ENCODE data around the gene AGAP5. TPM values are rescaled to one million over a fixed set of nuclear protein-coding genes. Genes with fewer than 3 reads are reported as not detected.

The AGAP5 gene
- total and polyA plus RNA-seq, 2 of the 13 experiments (the other 11 are each of a cell fraction or from before 2014, with no cell fraction given): 5.3 to 7.9 TPM

DNA sequence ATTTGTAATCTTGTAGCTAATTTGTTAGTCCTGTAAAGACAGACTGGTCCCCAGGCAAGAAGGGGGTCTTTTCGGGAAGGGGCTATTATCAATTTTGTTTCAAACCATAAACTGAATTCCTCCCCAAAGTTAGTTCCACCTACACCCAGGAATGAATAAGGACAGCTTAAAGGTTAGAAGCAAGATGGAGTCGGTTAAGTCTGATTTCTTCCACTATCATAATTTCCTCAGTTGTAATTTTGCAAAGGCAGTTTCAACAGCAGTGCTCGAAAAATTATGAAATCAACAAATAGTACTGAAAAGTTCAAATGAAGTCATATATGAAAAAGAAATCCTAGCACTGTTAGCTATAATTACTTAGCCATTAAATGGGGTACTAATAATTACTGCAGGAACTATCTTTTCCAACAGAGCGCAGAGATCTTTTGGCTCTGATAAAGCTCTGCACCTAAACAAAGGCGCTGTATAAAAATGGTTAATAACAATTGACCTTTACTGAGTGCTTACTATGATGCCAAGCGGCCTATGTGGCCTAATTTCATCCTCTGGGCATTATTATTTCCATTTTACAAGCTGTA is 45.5 kb upstream of the AGAP5 start (continued):
- TF ChIP-seq NFE2L1 (CRISPR knock-in tag; IDR thresholded peaks at IDR 0.05; ENCODE audit: borderline replicate concordance) (no peak), ZNF292 (CRISPR knock-in tag; IDR thresholded peaks at IDR 0.05; ENCODE audit: borderline replicate concordance, low read depth) (no peak), PTBP1 (IDR thresholded peaks at IDR 0.05; ENCODE audit: low read depth, low read length, poor library complexity, severe bottlenecking) (no peak), SRSF1 (optimal IDR thresholded peaks at IDR 0.05; ENCODE audit: low read depth, low read length) (no peak), PAF1 (CRISPR knock-in tag; IDR thresholded peaks at IDR 0.05) (0 out of 2 replicates have a peak, but pooled peaks have one; percentile 12), ZNF790 (CRISPR knock-in tag; IDR thresholded peaks at IDR 0.05; ENCODE audit: borderline replicate concordance) (no peak), ZNF335 (CRISPR knock-in tag; IDR thresholded peaks at IDR 0.05) (no peak), ZNF432 (CRISPR knock-in tag; IDR thresholded peaks at IDR 0.05; ENCODE audit: borderline replicate concordance) (no peak), HNRNPK (IDR thresholded peaks at IDR 0.05; ENCODE audit: low read depth, low read length, poor library complexity, severe bottlenecking) (no peak), PAX8 (CRISPR knock-in tag; IDR thresholded peaks at IDR 0.05; ENCODE audit: borderline replicate concordance) (no peak), ZNF672 (CRISPR knock-in tag; IDR thresholded peaks at IDR 0.05) (no peak)
- TF ChIP-seq, protein P1, sequence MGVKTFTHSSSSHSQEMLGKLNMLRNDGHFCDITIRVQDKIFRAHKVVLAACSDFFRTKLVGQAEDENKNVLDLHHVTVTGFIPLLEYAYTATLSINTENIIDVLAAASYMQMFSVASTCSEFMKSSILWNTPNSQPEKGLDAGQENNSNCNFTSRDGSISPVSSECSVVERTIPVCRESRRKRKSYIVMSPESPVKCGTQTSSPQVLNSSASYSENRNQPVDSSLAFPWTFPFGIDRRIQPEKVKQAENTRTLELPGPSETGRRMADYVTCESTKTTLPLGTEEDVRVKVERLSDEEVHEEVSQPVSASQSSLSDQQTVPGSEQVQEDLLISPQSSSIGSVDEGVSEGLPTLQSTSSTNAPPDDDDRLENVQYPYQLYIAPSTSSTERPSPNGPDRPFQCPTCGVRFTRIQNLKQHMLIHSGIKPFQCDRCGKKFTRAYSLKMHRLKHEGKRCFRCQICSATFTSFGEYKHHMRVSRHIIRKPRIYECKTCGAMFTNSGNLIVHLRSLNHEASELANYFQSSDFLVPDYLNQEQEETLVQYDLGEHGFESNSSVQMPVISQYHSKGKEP (CRISPR knock-in tag; IDR thresholded peaks at IDR 0.05): no peak
- TF ChIP-seq, protein P2, sequence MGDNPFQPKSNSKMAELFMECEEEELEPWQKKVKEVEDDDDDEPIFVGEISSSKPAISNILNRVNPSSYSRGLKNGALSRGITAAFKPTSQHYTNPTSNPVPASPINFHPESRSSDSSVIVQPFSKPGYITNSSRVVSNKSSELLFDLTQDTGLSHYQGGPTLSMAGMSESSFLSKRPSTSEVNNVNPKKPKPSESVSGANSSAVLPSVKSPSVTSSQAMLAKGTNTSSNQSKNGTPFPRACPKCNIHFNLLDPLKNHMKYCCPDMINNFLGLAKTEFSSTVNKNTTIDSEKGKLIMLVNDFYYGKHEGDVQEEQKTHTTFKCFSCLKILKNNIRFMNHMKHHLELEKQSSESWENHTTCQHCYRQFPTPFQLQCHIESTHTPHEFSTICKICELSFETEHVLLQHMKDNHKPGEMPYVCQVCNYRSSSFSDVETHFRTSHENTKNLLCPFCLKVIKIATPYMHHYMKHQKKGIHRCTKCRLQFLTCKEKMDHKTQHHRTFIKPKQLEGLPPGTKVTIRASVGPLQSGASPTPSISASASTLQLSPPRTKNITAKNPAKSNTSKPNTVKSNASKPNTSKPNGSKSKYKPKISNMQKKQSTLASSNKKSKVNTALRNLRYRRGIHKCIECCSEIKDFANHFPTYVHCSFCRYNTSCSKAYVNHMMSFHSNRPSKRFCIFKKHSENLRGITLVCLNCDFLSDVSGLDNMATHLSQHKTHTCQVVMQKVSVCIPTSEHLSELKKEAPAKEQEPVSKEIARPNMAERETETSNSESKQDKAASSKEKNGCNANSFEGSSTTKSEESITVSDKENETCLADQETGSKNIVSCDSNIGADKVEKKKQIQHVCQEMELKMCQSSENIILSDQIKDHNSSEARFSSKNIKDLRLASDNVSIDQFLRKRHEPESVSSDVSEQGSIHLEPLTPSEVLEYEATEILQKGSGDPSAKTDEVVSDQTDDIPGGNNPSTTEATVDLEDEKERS (CRISPR knock-in tag; IDR thresholded peaks at IDR 0.05): no peak

All from HepG2 (cell line).